HG03060 (cell line): ENCODE results near the gene SMR3A.

Experiments used
- ATAC-seq: cut with Tn5 transposase; IDR thresholded peaks from one replicate; pipeline ENCODE4 v1.9.1; 2021; ENCODE audit warnings: low read depth, moderate number of reproducible peaks; ENCODE audit not compliant: unreplicated experiment

The SMR3A gene

DNA sequence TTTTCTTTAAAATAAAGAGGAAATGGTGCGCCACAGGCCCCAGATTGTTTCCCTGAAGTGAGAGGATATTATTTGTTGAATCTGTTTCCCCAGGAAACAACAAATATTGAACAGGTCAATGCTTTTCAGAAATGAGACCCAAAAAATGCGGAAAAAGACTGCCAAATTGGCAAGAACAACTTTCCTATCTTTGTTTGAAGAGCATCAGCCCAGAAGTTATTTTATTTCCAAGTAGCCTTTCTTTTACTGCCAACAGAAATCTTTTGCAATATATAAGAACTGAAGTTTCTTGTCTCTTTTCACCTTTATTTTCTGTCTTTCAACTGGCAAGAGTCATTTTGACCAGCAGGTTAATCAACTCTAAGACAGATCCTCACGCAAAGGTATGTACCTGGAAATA is at the start of gene SMR3A:
Gene SMR3A, plus strand, starts transcription at position 301 of the 400 bp plus-strand sequence. CDS start 1,356 bp downstream, outside the sequence.
- no peak for ATAC-seq

DNA sequence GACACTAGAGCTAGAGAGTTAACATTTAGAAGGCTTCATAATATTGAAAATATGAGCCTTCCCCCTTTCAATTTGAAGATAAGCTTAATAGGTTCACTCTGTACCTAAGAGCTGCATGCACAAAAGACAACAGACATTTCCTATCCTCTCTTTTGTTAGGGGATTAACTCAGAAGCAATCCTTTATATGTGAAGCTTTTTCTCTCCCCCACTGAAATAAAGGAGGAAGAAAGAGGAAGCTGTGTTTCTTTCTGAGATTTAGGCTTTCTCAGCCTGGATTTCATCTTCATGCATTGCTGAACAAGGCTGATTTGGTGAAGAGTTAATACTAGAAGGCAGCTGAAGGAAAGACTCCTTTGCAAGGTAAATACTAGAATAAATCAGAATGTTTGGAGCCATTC is 46.8 kb upstream of the SMR3A start:
- no peak for ATAC-seq

DNA sequence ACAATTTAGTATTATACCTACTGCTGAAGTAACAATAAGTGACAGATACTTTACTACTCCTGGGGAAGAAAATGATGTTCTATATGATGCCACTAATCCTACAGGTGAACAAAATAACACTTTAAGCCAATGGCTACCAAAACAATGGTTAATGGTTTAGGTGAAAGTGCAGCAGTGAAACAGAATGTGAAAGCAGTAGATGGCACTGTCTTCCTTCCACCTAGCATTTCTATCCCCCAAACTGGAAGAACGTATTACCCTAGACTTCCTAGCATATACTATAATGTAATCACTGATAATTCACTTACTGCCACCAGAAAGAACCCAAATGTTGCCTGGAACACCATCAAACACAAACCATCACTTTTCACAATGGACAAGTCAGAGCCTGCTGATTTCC is 44.6 kb upstream of the SMR3A start:
- ATAC-seq, result peak; percentile 72

DNA sequence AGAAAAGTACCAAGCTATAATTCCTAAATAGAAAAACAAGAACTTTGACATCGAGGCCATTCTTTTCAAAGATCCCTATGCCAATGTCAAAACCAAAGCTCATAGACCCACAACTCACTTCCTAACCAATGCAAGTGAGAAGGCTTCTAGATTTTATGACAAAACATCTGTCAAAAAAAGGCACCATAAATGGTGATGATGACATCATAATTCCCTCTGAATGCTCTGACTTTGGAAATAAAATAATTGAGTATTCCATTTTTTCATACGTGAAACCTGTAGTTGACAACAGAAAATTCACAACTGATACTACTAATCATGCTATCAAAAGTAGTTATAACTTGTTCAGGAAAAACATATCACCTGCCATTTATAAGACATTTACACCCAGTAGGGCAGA is 34.5 kb upstream of the SMR3A start:
- no peak for ATAC-seq

DNA sequence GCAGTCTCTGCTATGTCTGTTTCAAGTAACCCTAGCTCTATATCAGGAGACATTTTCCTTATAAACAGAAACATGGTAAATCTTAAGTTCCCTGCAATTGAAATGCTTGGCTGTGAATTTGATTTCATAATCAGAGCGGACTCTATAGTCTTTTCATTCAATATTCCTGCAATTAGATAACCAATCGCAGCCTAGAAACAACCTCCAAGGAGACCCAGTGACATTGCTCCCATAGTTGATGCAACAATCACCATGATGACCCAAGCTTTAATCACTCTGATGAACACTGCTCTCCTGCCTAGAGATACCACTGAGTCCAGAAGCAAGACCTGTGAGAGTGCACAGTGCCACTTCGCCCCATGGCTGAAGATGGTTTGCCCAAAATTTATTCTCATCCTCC is 25.9 kb upstream of the SMR3A start, which contains the start of gene CABS1:
Gene CABS1, plus strand, starts transcription at position 301 of the 400 bp plus-strand sequence. Its CDS starts 59 bp downstream, at position 360.
- ATAC-seq, result no peak

DNA sequence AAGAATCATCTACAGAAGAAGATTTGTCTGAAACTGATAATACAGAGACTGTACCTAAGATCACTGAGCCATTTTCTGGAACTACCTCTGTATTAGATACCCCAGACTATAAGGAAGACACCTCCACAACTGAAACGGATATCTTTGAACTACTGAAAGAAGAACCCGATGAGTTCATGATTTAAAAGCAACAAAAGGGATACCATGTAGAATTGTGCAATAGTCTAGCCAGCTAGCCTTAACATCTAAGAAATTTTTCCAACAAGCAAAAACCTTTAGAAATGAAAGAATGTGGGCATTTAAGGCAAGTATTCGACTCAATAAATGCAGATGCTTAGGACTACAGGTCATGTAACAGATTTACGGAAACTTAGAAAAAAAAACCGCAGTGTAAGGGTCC is 24.5 kb upstream of the SMR3A start:
- ATAC-seq, result no peak

DNA sequence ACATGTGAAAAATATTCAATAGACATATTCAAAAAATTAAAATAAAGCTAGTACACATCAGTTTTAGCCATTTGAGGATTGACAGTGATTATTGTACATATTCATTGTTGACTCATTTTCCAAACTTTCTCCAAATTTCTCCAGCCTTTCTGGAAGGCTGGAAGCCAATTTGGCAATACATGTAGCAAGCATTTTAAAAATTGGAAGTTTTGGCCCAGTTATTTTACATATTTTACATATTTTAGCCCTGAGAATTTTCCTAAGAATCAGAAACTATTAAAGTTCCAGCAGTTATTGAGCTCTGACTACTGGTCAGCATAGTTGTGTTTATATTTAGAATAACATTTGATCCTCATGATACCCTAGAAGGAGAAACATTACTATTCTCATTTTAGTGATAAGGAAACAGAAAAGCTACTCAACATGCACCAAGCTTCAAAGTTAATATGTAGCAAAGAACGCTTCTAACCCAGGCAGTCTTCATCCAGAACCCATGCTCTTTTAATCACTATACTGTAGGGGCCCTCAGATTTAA is 22.6 kb upstream of the SMR3A start:
- no peak for ATAC-seq

DNA sequence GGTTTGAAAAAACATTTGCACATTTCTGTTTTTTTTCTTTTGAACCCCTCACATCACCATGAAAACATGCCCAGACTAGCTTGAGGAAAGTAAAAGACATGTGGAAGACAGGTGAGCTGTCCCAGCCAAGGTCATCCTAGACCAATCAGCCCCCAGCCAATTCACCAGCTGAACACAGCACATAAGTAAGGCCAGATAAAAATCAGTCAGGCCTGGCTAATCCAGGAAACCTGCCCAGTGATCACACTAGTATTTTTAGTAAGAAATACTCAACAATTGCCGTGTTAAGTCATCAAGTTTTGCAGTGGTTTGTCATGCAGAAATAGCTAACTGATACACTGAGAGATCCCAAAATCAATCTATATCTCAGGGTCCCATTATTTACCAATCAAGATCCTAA is 4.4 kb upstream of the SMR3A start:
- no peak for ATAC-seq

DNA sequence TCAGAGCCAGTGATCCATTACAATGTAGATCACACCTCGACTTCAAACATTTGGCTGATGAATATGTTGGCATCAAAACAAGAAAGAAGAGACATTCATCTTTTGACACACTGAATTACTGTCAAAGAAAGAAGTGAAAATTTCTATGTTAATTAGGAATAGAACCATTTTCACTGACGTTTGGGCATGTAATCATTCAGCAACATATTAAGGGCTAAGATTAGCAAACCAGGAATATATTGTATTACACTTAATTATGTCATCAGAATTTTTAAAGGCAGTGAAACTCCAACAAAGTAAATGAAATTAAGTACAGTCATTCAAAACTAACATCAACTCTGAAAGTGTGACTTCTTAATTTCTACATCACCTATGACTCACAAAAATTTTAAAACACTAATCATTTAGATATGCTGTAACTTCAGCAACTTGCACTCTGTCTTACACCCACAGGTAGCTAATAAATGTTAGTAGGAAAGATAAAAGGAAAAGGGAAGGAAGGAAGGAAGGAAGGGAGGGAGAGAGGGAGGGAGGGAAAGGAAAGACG is 1.4 kb upstream of the SMR3A start:
- ATAC-seq, result no peak

DNA sequence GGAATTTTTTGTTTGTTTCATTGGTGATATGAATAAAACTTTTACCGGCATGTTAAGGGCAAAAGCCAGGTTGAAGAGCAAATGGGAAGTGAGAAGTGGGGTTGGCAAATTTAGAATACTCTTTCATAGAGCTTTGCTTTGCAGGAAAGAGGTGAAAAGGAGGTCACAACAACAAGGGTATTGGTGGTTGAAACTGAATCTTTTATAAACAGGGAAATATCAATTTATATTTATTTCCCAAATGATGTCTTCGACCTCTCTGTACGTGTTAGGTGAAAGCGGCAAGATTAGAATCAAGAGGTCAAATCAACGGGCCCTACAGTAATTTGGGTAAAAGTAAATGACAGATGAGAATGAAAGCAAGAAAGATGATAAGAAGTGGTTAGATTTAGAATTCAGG is 3.4 kb downstream of the SMR3A start:
- peak; percentile 61 for ATAC-seq

DNA sequence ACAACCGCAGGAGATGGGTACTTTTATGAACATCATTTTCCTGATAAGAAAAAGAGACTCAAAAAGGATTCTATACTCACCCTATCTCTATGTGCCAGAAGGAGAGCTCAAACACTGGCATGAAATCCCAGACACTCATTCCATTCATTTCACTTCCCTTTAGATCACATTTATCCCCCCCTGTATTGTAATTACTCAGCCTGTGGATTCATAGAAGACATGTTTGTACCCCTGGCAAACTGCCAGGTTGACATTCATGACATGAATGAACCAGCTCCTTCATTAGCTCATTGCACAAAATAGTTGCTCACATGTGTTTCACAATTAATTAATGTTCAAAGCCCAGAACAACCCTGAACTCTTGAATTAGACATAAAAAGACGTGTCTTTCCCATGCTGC is 4.9 kb downstream of the SMR3A start:
- no peak for ATAC-seq

DNA sequence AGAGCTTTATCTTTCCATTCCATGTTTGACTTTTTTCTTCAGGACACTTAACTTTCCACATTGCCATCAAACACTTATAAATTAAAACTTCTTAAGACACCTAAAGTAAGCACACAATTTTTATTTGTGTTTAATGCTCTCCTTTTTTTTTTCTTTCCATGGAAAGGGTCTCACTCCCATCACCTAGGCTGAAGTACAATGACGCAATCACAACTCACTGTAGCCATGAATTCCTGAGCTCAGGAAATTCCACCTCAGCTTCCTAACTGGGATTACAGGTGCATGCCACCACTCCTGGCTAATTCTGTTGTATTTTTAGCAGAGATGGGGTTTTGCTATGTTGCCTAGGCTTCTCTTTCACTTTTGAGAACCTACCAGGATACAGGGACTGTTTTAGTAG is 7.3 kb downstream of the SMR3A start:
- ATAC-seq, result no peak

DNA sequence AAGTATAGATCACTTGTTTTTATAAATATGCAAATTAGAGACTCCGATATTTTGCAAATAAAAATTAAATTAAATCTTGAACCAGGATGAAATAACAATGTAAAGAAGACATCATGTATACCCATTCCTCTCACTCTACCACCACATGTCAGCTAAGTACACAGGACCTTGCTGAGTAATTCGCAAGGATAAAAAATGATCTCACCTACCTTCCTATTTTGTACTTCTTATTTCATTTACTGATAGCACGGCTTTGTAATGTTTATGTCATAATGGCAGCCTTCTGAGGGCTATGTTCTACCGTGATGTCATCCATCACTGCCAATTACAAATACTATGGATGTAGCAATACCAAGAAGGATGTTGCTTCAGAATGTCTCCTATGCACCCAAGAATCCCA is 11.4 kb downstream of the SMR3A start:
- no peak for ATAC-seq

DNA sequence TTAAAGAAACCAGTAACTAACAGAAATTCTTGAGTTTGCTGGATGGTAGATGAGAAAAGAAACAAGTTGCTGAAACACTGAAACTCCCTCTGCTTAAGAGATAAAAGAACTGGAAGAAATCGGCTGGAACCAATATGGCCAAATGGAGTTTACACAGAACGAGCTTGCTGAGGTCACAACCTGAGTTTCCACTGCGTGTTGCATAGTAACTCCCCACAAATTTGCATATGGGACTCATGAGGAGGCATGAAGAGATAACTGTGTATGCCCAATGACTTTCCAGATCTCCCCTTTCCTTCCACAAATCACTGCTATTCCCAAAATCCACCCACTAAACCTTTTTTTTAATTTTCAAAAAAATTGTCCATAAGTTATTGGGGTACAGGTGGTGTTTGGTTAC is 12.2 kb downstream of the SMR3A start:
- no peak for ATAC-seq

DNA sequence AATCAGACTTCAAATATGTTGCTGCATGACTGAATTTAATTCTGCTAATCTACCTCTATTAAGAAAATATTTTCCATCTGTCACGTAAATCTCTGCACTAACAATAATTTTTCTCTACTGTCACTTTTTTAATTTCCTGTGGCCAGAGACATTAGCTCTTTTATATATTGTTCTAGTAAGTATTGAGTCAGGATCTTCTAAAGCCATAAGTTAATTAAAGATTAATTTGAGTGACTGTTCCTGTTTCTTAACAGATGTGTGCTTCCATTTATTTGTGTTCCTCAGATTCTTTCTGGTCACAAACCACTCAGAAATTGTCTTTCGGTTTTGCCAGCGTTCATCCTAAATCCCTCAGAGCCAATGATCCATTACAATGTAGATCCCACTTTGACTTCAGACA is 20.0 kb downstream of the SMR3A start:
- no peak for ATAC-seq

DNA sequence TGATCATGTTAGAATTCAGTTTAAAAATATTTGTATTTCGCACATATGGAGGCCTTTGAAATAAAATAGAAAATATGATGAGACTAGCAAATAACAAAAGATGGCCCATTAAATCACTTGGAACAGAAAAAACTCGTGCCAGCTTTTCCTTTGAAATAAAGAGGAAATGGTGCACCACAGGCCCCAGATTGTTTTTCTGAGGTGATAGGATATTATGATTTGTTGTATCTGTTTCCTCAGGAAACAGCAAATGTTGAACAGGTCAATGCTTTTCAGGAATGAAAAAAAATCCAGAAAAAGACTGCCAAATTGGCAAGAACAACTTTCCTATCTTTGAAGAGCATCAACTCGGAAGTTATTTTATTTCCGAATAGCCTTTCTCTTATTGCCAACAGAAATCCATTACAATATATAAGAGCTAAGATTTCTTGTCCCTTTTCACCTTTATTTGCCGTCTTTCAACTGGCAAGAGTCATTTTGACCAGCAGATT is 22.2 kb downstream of the SMR3A start, which contains the start of gene SMR3B:
Gene SMR3B, plus strand, starts transcription at position 441 of the 491 bp plus-strand sequence. CDS start 1,380 bp downstream, outside the sequence.
- no peak for ATAC-seq

DNA sequence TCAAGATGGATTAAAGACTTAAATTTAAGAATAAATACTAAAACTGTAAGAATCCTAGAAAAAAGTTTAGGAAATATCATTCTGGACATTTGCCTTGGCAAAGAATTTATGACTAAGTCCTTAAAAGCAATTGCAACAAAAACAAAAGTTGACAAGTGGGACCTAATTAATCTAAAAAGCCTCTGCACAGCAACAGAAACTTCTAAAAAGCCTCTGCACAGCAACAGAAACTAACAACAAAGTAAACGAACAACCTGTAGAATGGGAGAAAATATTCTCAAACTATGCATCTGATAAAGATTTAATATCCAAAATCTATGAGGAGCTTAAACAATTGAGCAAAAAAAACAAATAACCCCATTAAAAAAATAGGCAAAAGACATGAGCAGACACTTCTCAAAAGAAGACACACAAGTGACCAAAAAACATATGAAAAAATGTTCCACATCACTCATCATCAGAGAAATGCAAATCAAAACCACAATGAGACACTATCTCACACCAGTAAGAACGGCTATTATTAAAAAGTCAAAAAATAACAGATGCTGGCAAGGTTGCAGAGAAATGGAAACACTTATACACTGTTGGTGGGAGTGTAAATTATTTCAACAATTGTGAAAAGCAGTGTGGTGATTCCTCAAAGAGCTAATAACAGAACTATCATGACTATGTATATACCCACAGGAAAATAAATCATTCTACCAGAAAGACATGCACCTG is 31.7 kb downstream of the SMR3A start:
- ATAC-seq, result peak; percentile 55

DNA sequence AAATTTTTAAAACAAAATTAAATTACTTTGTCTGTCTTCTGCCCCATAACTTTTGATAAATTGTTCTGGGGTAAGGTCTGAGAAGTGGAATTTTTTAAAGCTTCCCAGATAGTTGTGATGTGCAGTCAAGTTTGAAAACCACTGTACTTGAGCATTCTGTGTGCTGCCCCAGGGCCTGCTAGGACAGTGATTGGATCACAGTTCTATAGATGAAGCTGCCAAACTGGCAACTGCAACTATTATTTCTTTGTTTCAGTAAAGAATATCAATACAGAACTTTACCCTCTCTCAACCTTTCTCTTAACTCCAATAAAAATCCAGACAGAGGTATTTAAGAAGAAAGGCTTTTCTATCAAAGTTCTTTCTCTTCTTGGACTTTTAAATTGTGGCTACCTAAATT is 37.0 kb downstream of the SMR3A start, which contains the start of gene OPRPN:
Gene OPRPN, plus strand, starts transcription at position 361 of the 400 bp plus-strand sequence. CDS start 1,346 bp downstream, outside the sequence.
- ATAC-seq, result no peak

DNA sequence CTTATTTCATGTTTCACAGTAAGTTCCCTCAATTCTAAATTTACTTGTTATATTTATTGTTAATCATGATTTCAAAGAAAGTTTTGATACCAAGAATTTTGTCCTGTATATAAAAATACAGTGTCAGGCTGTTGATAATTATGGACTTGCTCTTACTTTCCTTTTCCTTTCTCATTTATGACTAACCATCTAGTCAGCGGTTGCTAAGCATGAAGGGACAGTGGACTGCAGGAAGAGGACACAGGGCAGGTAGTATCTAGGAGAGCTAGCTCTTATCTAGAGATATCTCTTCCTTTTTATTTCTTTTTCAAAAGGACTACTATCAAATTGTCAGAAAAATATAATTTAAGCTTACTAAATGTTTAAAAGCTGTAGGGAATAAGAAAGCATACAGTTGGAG is 38.8 kb downstream of the SMR3A start:
- ATAC-seq, result no peak

DNA sequence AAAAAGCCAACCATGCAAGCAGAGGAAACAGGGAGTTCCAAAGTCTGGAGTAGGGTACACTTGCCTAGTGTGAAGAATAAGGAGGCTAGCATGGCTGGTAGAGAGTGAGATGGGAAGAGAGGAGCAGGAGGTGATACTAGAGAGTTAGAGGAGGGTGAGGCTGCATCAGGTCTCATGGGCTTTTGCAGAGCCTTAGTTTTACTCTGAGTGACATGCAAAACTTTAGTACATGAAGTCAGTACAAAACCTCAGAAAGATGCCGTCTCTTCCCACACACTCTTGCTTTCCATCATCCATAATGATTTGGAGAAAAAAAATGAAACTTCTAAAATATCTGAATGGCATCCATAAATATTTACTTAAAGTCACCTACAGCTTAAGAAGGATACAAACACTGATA is 42.2 kb downstream of the SMR3A start:
- no peak for ATAC-seq

DNA sequence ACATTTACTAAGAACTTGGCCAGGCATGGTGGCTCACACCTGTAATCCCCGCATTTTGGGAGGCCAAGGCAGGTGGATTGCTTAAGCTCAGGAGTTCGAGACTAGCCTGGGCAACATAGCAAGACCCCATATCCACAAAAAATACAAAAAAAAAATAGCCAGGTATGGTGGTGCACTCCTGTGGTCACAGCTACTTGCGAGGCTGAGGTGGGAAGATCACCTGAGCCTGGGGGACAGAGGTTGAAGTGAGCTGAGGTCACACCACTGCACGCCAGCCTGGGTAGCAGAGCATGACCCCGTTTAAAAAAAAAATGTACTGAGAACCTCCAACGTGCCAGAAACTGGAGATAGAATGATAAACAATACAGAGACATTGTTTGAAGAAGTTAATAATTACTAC is 45.2 kb downstream of the SMR3A start:
- peak; percentile 58 for ATAC-seq
